HG03196 (cell line): ENCODE data around the gene DNAJC8.

Experiments used
- ATAC-seq: cut with Tn5 transposase; IDR thresholded peaks from one replicate; pipeline ENCODE4 v1.9.1; 2021; ENCODE audit not compliant: unreplicated experiment

Gene DNAJC8

GRCh38 chr1:28173151-28173979, 59.5 kb downstream of the DNAJC8 start:
- no peak for ATAC-seq

GRCh38 chr1:28172713-28173150, 60.1 kb downstream of the DNAJC8 start:
- peak; percentile 72 for ATAC-seq

DNA sequence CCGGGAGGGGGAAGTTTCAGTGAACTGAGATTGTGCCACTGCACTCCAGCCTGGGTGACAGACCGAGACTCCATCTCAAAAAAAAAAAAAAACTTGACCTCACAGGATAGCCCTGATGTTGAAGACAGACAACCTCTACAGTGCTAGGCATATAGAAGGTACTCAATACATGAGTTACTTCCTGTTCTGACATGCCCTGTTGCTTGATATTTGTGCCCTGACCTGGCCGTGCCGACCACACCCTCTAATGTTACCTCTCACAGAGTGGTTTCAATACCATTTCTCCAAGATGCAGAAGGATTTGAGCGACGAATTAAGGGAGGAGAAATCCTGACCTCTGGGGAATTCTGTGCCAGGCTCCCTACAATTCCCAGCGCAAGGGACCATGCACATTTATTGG, 61.6 kb downstream of the DNAJC8 start:
- no peak for ATAC-seq

- ATAC-seq = no peak
Observed at GRCh38 chr1:28170001-28170596, 62.7 kb downstream of the DNAJC8 start.

DNA sequence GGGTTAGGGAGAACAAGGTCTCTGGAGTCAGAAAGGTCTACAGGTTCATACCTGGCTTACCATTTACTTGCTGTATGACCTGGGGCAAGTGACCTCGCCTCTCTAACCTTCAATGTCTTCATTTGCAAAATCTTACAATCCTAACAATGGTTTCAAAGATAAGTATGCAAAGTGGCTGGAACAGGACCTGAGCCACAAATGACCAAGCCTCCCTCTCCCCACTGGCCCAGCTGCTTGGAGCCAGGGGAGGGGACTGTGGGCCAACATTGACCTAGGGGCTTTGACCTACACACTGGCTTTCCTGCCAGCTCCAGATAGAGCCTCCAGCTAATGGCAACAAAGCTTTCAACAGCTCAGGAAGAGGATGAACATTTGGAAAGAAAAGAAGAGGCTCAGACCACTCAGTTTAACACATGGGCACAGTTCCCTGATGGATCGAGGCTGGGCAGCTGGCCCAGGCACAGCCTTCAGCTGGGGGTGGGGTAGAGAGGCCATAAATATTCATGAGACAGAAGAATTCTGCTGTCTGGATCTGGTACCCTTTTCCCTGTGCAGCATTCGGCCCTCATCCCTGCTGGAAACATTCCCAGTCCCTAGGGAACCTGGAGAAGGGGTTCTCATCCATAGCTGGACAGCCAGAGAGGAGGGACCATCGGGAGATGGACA, 69.2 kb downstream of the DNAJC8 start:
- no peak for ATAC-seq

GRCh38 chr1:28162151-28162550, 70.7 kb downstream of the DNAJC8 start:
- ATAC-seq = no peak

- ATAC-seq = no peak
Observed at GRCh38 chr1:28161751-28162150, 71.1 kb downstream of the DNAJC8 start.

GRCh38 chr1:28160782-28161266, 72.0 kb downstream of the DNAJC8 start:
- no peak for ATAC-seq

DNA sequence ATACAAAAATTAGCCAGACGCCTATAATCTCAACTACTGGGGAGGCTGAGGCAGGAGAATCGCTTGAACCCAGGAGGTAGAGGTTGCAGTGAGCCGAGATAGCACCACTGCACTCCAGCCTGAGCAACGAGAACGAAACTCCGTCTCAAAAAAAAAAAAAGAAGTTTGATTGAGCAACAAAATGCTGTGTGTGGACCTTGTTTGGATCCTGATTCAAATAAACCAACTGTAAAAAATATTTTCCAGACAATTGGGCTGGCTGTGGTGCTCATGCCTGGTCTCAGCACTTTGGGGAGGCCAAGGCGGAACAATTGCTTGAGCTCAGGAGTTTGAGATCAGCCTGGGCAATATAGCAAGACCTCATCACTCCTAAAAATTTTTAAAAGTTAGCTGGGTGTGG, 73.1 kb downstream of the DNAJC8 start:
- ATAC-seq = no peak

DNA sequence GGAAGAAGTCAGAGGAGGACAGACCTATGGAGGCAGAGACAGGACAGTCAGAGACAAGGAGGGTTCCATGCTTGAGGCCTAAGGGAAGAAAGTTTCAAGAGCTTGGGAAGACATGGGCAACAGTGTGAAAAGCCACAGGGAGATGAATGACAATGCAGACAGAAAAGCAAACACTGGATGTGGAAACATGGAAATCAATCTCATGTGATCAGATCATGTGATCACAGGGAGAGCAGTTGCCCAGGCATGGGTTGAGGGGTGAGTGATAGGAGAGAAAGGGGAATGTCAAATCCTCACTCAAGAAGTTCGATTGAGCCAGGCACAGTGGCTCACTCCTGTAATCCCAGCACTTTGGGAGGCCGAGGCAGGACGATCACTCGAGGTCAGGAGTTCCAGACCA, 73.6 kb downstream of the DNAJC8 start:
- no peak for ATAC-seq

DNA sequence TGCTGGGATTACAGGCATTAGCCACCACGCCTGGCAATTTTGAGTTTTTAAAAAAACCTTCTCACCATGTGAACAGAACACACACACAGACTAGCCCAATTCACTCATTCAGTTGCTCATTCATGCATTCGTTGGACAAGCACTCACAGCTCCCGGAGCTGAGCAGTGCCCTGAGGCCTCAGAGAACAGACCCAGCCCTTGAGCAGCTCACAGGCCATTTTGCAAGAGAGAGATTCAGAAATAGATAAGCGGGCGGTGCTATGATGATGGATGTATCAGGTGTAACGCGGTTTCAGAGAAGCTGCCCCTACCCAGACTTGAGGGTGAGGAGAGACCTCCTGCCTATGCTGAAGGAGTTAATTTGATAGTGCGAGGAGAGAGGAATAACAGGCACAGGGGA, 74.9 kb downstream of the DNAJC8 start:
- no peak for ATAC-seq

GRCh38 chr1:28156821-28157220, 76.0 kb downstream of the DNAJC8 start:
- ATAC-seq = no peak

DNA sequence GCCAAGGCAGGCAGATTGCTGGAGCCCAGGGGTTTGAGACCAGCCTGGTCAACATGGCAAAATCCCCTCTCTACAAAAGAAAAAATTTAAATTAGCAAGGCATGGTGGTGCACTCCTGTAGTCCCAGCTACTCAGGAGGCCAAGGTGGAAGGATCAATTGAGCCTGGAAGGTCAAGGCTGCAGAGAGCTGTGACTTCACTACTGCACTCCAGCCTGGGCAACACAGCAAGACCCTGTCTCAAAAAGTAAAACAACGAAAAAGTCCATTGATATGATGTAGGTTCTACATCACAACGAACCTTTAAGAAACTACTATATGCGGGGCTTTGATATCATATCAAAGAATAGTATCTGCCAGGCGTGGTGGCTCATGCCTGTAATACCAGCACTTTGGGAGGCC, 77.2 kb downstream of the DNAJC8 start:
- ATAC-seq = no peak

- no peak for ATAC-seq
Observed at GRCh38 chr1:28154078-28154594, 78.7 kb downstream of the DNAJC8 start.
